ENCODE data around the gene LAPTM5.

LAPTM5 gene

GRCh38 chr1:30787856-30788495, 30.4 kb upstream of the LAPTM5 start:
- DNase-seq (ENCODE audit: extremely low spot score, insufficient read length, low read depth), result no peak
- FAIRE-seq, result no peak

GRCh38 chr1:30787266-30787665, 29.7 kb upstream of the LAPTM5 start:
- no peak for FAIRE-seq
- DNase-seq (ENCODE audit: extremely low spot score, insufficient read length, low read depth), result no peak

- DNase-seq (ENCODE audit: extremely low spot score, insufficient read length, low read depth) (no peak), FAIRE-seq (no peak)
These were observed 28.9 kb upstream of the LAPTM5 start for GRCh38 chr1:30786264-30786991.

- FAIRE-seq, result no peak
- DNase-seq (ENCODE audit: extremely low spot score, insufficient read length, low read depth), result no peak
These were observed 28.1 kb upstream of the LAPTM5 start for GRCh38 chr1:30785714-30786113.

GRCh38 chr1:30785181-30785580, 27.6 kb upstream of the LAPTM5 start:
- DNase-seq (ENCODE audit: extremely low spot score, insufficient read length, low read depth), result no peak
- no peak for FAIRE-seq

- FAIRE-seq (no peak), DNase-seq (ENCODE audit: extremely low spot score, insufficient read length, low read depth) (no peak)
These were observed 25.8 kb upstream of the LAPTM5 start for GRCh38 chr1:30783256-30783915.

- peak; percentile 75 for DNase-seq (ENCODE audit: extremely low spot score, insufficient read length, low read depth)
- peak; percentile 81 for FAIRE-seq
These were observed 25.0 kb upstream of the LAPTM5 start for GRCh38 chr1:30782361-30783255.

GRCh38 chr1:30781906-30782305, 24.3 kb upstream of the LAPTM5 start:
- FAIRE-seq (no peak), DNase-seq (ENCODE audit: extremely low spot score, insufficient read length, low read depth) (no peak)

- FAIRE-seq (peak; percentile 61), DNase-seq (ENCODE audit: extremely low spot score, insufficient read length, low read depth) (no peak)
These were observed 22.8 kb upstream of the LAPTM5 start for GRCh38 chr1:30780409-30780808.

GRCh38 chr1:30779294-30780071, 21.9 kb upstream of the LAPTM5 start:
- DNase-seq (ENCODE audit: extremely low spot score, insufficient read length, low read depth) (peak; percentile 65), FAIRE-seq (peak; percentile 91)

GRCh38 chr1:30778979-30779293, 21.4 kb upstream of the LAPTM5 start:
- DNase-seq (ENCODE audit: extremely low spot score, insufficient read length, low read depth) (no peak), FAIRE-seq (no peak)

GRCh38 chr1:30778154-30778978, 20.8 kb upstream of the LAPTM5 start:
- DNase-seq (ENCODE audit: extremely low spot score, insufficient read length, low read depth), result no peak
- peak; percentile 33 for FAIRE-seq

GRCh38 chr1:30777904-30778153, 20.3 kb upstream of the LAPTM5 start:
- no peak for FAIRE-seq
- DNase-seq (ENCODE audit: extremely low spot score, insufficient read length, low read depth), result no peak

GRCh38 chr1:30777060-30777903, 19.7 kb upstream of the LAPTM5 start:
- FAIRE-seq (no peak), DNase-seq (ENCODE audit: extremely low spot score, insufficient read length, low read depth) (no peak)

GRCh38 chr1:30776097-30777059, 18.8 kb upstream of the LAPTM5 start:
- DNase-seq (ENCODE audit: extremely low spot score, insufficient read length, low read depth), result no peak
- no peak for FAIRE-seq

- DNase-seq (ENCODE audit: extremely low spot score, insufficient read length, low read depth), result no peak
- no peak for FAIRE-seq
These were observed 17.9 kb upstream of the LAPTM5 start for GRCh38 chr1:30775433-30775975.
